Peyer's patch (tissue), 4 donors: ENCODE data around the gene JAZF1. TPM values are rescaled to one million over a fixed set of nuclear protein-coding genes. Genes with fewer than 3 reads are reported as not detected.

Source experiments
- DNase-seq, 3 donors: peaks; one replicate each; pipeline ENCODE4 v3.0.0-alpha.2; 2017 to 2019
- H3K27ac ChIP-seq, 4 donors: fragments of 200-600 bp; sonication (generic); one replicate each; pipeline ENCODE4 v1.5.1; 2016 to 2019
- H3K27me3 ChIP-seq, 2 donors: fragments of 200-600 bp; sonication (generic); one replicate each; pipeline ENCODE4 v1.5.1; 2019
- H3K36me3 ChIP-seq, 3 donors: fragments of 200-600 bp; sonication (generic); one replicate each; pipeline ENCODE4 v1.5.1; 2016 to 2019
- H3K4me1 ChIP-seq, 4 donors: fragments of 200-600 bp; sonication (generic); one replicate each; pipeline ENCODE4 v1.5.1; 2016 to 2019
- H3K4me3 ChIP-seq, 4 donors: fragments of 200-600 bp; sonication (generic); 1 replicate in 3 of 4; 2 replicates in 1 of 4; pipeline ENCODE4 v1.5.1; 2016 to 2019; ENCODE audit warnings: mild to moderate bottlenecking in 1 of 4
- H3K9me3 ChIP-seq, 4 donors: fragments of 200-600 bp; sonication (generic); one replicate each; pipeline ENCODE4 v1.5.1; 2016 to 2019; ENCODE audit warnings: mild to moderate bottlenecking in 1 of 4
- CTCF ChIP-seq, 6 experiments: fragments of 450-650 bp in 4 of 6; fragments of 200-600 bp in 2 of 6; sonication (generic) in 1 of 6; IDR thresholded peaks; one replicate each; pipeline ENCODE4 v1.5.1; 2017 to 2019; ENCODE audit warnings: antibody characterized with exemption in 6 of 6, mild to moderate bottlenecking in 3 of 6, moderate library complexity in 1 of 6
- POLR2A ChIP-seq, 2 donors: fragments of 450-650 bp; IDR thresholded peaks; one replicate each; pipeline ENCODE4 v1.5.1; 2017; ENCODE audit warnings: antibody characterized with exemption in 2 of 2, mild to moderate bottlenecking in 2 of 2, moderate library complexity in 2 of 2
- total RNA-seq, 4 donors: library from RNA; depleted of rRNA; stranded (reverse); fragments of >200 nt; gene quantifications; one replicate each; pipeline ENCODE4 v1.1.0, GENCODE V29; 2016

JAZF1 gene
- total RNA-seq, 4 donors from 2014 or later: 1.9 to 15.7 (median 2.6) TPM

- TF ChIP-seq CTCF (IDR thresholded peaks at IDR 0.05) (no peak), POLR2A (IDR thresholded peaks at IDR 0.05) (no peak)
- no peak overlapping the region for H3K27ac ChIP-seq
These were observed 134.6 kb downstream of the JAZF1 start for GRCh38 chr7:28046035-28046434.

DNA sequence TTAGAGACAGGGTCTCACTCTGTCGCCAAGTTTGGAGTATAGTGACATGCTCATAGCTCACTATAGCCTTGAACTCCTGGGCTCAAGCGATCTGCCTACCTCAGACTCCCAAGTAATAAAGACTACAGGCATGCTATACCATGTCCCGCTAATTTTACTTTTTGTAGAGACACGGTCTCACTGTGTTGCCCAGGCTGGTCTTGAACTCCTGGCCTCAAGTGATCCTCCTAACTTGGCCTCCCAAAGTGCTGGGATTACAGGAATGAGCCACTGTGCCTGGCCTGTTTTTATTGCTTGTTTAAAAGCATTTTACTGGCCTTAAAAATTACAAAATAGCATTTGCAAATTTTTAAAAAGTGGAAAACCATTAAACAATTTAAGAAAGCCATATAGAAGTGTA is 135.0 kb downstream of the JAZF1 start:
- no peak for DNase-seq
- Histone ChIP-seq H3K27ac (no peak overlapping the region), H3K9me3 (no peaks in the 10 kb centered on the region), H3K4me1 (no peaks in the 10 kb centered on the region), H3K4me3 (no peak overlapping the region), H3K36me3 (no peaks in the 10 kb centered on the region), H3K27me3 (no peaks in the 10 kb centered on the region)
- TF ChIP-seq POLR2A (IDR thresholded peaks at IDR 0.05) (no peak), CTCF (IDR thresholded peaks at IDR 0.05) (no peak)

More at GRCh38 chr7:28046035-28046434, 134.6 kb downstream of the JAZF1 start:
- Histone ChIP-seq H3K9me3 (no peaks in the 10 kb centered on the region), H3K4me1 (no peaks in the 10 kb centered on the region), H3K4me3 (no peak overlapping the region), H3K27me3 (no peaks in the 10 kb centered on the region), H3K36me3 (no peaks in the 10 kb centered on the region)
- no peak for DNase-seq

- H3K27ac ChIP-seq: no peak overlapping the region
- H3K4me3 ChIP-seq: no peak overlapping the region
- no peaks in the 10 kb centered on the region for H3K4me1 ChIP-seq
- H3K9me3 ChIP-seq: no peaks in the 10 kb centered on the region
- DNase-seq: no peak
- no peaks in the 10 kb centered on the region for H3K27me3 ChIP-seq
- H3K36me3 ChIP-seq: no peaks in the 10 kb centered on the region
- no peak for TF ChIP-seq CTCF (IDR thresholded peaks at IDR 0.05)
- TF ChIP-seq POLR2A (IDR thresholded peaks at IDR 0.05): no peak
These were observed 135.8 kb downstream of the JAZF1 start for GRCh38 chr7:28044825-28045224.

DNA sequence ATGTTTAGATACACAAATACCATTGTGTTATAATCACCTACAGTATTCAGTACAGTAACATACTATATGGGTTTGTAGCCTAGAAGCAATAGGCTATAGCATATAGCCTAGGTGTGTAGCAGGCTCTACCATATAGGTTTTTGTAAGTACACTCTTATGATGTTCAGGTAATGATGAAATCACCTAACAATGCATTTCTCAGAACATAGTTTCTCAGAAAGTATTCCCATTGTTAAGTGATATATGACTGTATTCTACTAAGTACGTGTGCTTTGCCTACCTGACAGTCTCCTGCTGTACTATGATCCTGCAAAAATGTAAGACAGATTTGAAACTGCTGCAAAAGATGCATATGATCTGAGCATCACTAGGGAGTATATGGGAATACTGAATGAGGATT is 137.9 kb downstream of the JAZF1 start:
- Histone ChIP-seq H3K27ac (no peak overlapping the region), H3K9me3 (no peaks in the 10 kb centered on the region), H3K36me3 (no peaks in the 10 kb centered on the region), H3K27me3 (no peaks in the 10 kb centered on the region), H3K4me1 (no peaks in the 10 kb centered on the region), H3K4me3 (no peak overlapping the region)
- DNase-seq: no peak
- TF ChIP-seq CTCF (IDR thresholded peaks at IDR 0.05): no peak
- no peak for TF ChIP-seq POLR2A (IDR thresholded peaks at IDR 0.05)

- Histone ChIP-seq H3K4me1 (peaks cover 0 to 4% (median 0%) of the 10 kb centered on the region in 4 donors), H3K27me3 (no peaks in the 10 kb centered on the region), H3K36me3 (no peaks in the 10 kb centered on the region), H3K4me3 (no peak overlapping the region), H3K9me3 (no peaks in the 10 kb centered on the region), H3K27ac (no peak overlapping the region)
- TF ChIP-seq CTCF (IDR thresholded peaks at IDR 0.05) (no peak), POLR2A (IDR thresholded peaks at IDR 0.05) (no peak)
- DNase-seq: no peak
These were observed 138.9 kb downstream of the JAZF1 start for GRCh38 chr7:28041508-28042314.
